ENCODE results near the gene DNAH5. TPM values are rescaled to one million over a fixed set of nuclear protein-coding genes. Genes with fewer than 3 reads are reported as not detected.

The DNAH5 gene
- total RNA-seq, 3 donors from 2014 or later, result 0.48 to 14.4 (median 3.8) TPM

GRCh38 chr5:13695076-13695712 lies 249.3 kb downstream of the DNAH5 start:
- Histone ChIP-seq H3K4me1 (no peaks in the 10 kb centered on the region), H3K27me3 (no peaks in the 10 kb centered on the region), H3K36me3 (no peaks in the 10 kb centered on the region), H3K9me3 (no peaks in the 10 kb centered on the region), H3K27ac (no peak overlapping the region), H3K4me3 (no peak overlapping the region)
- no peak for DNase-seq (ENCODE audit: low spot score in 2 of 2)
- intact Hi-C loops (cut with DNase I; ENCODE audit: low total_unique reads), result no loop called here
- TF ChIP-seq CTCF (IDR thresholded peaks at IDR 0.05), result no peak
- TF ChIP-seq POLR2AphosphoS5 (IDR thresholded peaks at IDR 0.05), result no peak
- TF ChIP-seq POLR2A (IDR thresholded peaks at IDR 0.05), result no peak

- Histone ChIP-seq H3K27ac (no peak overlapping the region), H3K4me3 (no peak overlapping the region), H3K36me3 (no peaks in the 10 kb centered on the region), H3K9me3 (peaks cover 8 to 9% of the 10 kb centered on the region in 2 donors), H3K4me1 (no peaks in the 10 kb centered on the region), H3K27me3 (no peaks in the 10 kb centered on the region)
- no peak for DNase-seq (ENCODE audit: low spot score in 2 of 2)
- TF ChIP-seq POLR2A (IDR thresholded peaks at IDR 0.05) (no peak), CTCF (IDR thresholded peaks at IDR 0.05) (no peak)
- intact Hi-C loops (cut with DNase I; ENCODE audit: low total_unique reads), result no loop called here
Observed at GRCh38 chr5:13692172-13692571, 252.3 kb downstream of the DNAH5 start.

- Histone ChIP-seq H3K9me3 (peaks cover 0 to 5% of the 10 kb centered on the region in 2 donors), H3K4me3 (no peak overlapping the region), H3K4me1 (no peaks in the 10 kb centered on the region), H3K27me3 (no peaks in the 10 kb centered on the region), H3K27ac (no peak overlapping the region), H3K36me3 (no peaks in the 10 kb centered on the region)
- DNase-seq (ENCODE audit: low spot score in 2 of 2), result no peak
- intact Hi-C loops (cut with DNase I; ENCODE audit: low total_unique reads), result no loop called here
- TF ChIP-seq CTCF (IDR thresholded peaks at IDR 0.05) (no peak), POLR2A (IDR thresholded peaks at IDR 0.05) (no peak), POLR2AphosphoS5 (IDR thresholded peaks at IDR 0.05) (no peak)
Observed at GRCh38 chr5:13676531-13676930, 268.0 kb downstream of the DNAH5 start.

GRCh38 chr5:13674391-13674790 lies 270.1 kb downstream of the DNAH5 start:
- peaks cover 0 to 5% of the 10 kb centered on the region in 2 donors for H3K9me3 ChIP-seq
- no peaks in the 10 kb centered on the region for H3K27me3 ChIP-seq
- H3K4me1 ChIP-seq, result no peaks in the 10 kb centered on the region
- no peak for DNase-seq (ENCODE audit: low spot score in 2 of 2)
- TF ChIP-seq CTCF (IDR thresholded peaks at IDR 0.05) (no peak), POLR2AphosphoS5 (IDR thresholded peaks at IDR 0.05) (no peak), POLR2A (IDR thresholded peaks at IDR 0.05) (no peak)
- no peaks in the 10 kb centered on the region for H3K36me3 ChIP-seq
- intact Hi-C loops (cut with DNase I; ENCODE audit: low total_unique reads), result no loop called here
- H3K27ac ChIP-seq, result no peak overlapping the region
- no peak overlapping the region for H3K4me3 ChIP-seq

GRCh38 chr5:13673511-13673910 lies 271.0 kb downstream of the DNAH5 start:
- Histone ChIP-seq H3K36me3 (no peaks in the 10 kb centered on the region), H3K27me3 (no peaks in the 10 kb centered on the region), H3K4me3 (no peak overlapping the region), H3K4me1 (no peaks in the 10 kb centered on the region), H3K27ac (no peak overlapping the region), H3K9me3 (peaks cover 0 to 5% of the 10 kb centered on the region in 2 donors)
- no peak for DNase-seq (ENCODE audit: low spot score in 2 of 2)
- intact Hi-C loops (cut with DNase I; ENCODE audit: low total_unique reads), result no loop called here
- no peak for TF ChIP-seq POLR2AphosphoS5 (IDR thresholded peaks at IDR 0.05)
- no peak for TF ChIP-seq POLR2A (IDR thresholded peaks at IDR 0.05)
